Measurements from ENCODE around the gene EP400.
"Not testable (repeated sequence)": the region's sequence is repeated elsewhere in the genome, so short reads cannot be mapped to it uniquely, and the experiment has no call there.

EP400 gene

GRCh38 chr12:132044661-132045412 is 95.1 kb downstream of the EP400 start:
- Histone ChIP-seq H3K4me3 (ENCODE audit: low read length) (no peak overlapping the region), H3K9me3 (ENCODE audit: insufficient read depth, low read length) (no peaks in the 10 kb centered on the region), H3K9ac (ENCODE audit: low read length) (no peak overlapping the region), H3K4me2 (ENCODE audit: low read length) (no peak overlapping the region), H3K27ac (ENCODE audit: low read length) (no peak overlapping the region), H2AFZ (ENCODE audit: low read depth, low read length) (no peak overlapping the region), H3K36me3 (replicated peaks; ENCODE audit: low read depth, low read length) (peaks cover 39% of the 10 kb centered on the region), H3K27me3 (ENCODE audit: low read depth, low read length) (no peaks in the 10 kb centered on the region), H3K79me2 (ENCODE audit: low read length) (0 out of 2 replicates have a peak, but pooled peaks cover 2% of the 10 kb centered on the region), H4K20me1 (ENCODE audit: insufficient read depth, low read length) (peaks cover 5% of the 10 kb centered on the region; the same call in 1 of the 2 replicates), H3K4me1 (ENCODE audit: low read length) (no peaks in the 10 kb centered on the region)
- TF ChIP-seq CTCF (IDR thresholded peaks at IDR 0.05; ENCODE audit: low read depth, low read length), result no peak

- H3K27me3 ChIP-seq (ENCODE audit: low read depth, low read length), result no peaks in the 10 kb centered on the region
- no peaks in the 10 kb centered on the region for H3K4me1 ChIP-seq (ENCODE audit: low read length)
- no peak overlapping the region for H3K4me2 ChIP-seq (ENCODE audit: low read length)
- no peak overlapping the region for H3K9ac ChIP-seq (ENCODE audit: low read length)
- no peak overlapping the region for H3K27ac ChIP-seq (ENCODE audit: low read length)
- TF ChIP-seq CTCF (IDR thresholded peaks at IDR 0.05; ENCODE audit: low read depth, low read length) (no peak), EZH2phosphoT487 (IDR thresholded peaks at IDR 0.05; ENCODE audit: low read depth) (no peak)
- no peak overlapping the region for H2AFZ ChIP-seq (ENCODE audit: low read depth, low read length)
- H3K9me3 ChIP-seq (ENCODE audit: insufficient read depth, low read length), result no peaks in the 10 kb centered on the region
- H4K20me1 ChIP-seq (ENCODE audit: insufficient read depth, low read length), result peaks cover 5% of the 10 kb centered on the region; the same call in 1 of the 2 replicates
- 0 out of 2 replicates have a peak, but pooled peaks cover 2% of the 10 kb centered on the region for H3K79me2 ChIP-seq (ENCODE audit: low read length)
- peaks cover 44% of the 10 kb centered on the region for H3K36me3 ChIP-seq (replicated peaks; ENCODE audit: low read depth, low read length)
- no peak overlapping the region for H3K4me3 ChIP-seq (ENCODE audit: low read length)
Measured at GRCh38 chr12:132045751-132046150, 96.0 kb downstream of the EP400 start.

GRCh38 chr12:132046561-132046960 is 96.8 kb downstream of the EP400 start:
- no peaks in the 10 kb centered on the region for H3K27me3 ChIP-seq (ENCODE audit: low read depth, low read length)
- 0 out of 2 replicates have a peak, but pooled peaks cover 2% of the 10 kb centered on the region for H3K79me2 ChIP-seq (ENCODE audit: low read length)
- H4K20me1 ChIP-seq (ENCODE audit: insufficient read depth, low read length), result peaks cover 5% of the 10 kb centered on the region; the same call in 1 of the 2 replicates
- no peaks in the 10 kb centered on the region for H3K9me3 ChIP-seq (ENCODE audit: insufficient read depth, low read length)
- H2AFZ ChIP-seq (ENCODE audit: low read depth, low read length), result no peak overlapping the region
- H3K36me3 ChIP-seq (replicated peaks; ENCODE audit: low read depth, low read length), result peaks cover 48% of the 10 kb centered on the region
- H3K4me1 ChIP-seq (ENCODE audit: low read length), result no peaks in the 10 kb centered on the region
- TF ChIP-seq CTCF (IDR thresholded peaks at IDR 0.05; ENCODE audit: low read depth, low read length) (no peak), EZH2phosphoT487 (IDR thresholded peaks at IDR 0.05; ENCODE audit: low read depth) (no peak)
- no peak overlapping the region for H3K4me2 ChIP-seq (ENCODE audit: low read length)
- H3K27ac ChIP-seq (ENCODE audit: low read length), result no peak overlapping the region
- no peak overlapping the region for H3K9ac ChIP-seq (ENCODE audit: low read length)
- H3K4me3 ChIP-seq (ENCODE audit: low read length), result no peak overlapping the region

GRCh38 chr12:132047630-132048029 is 97.9 kb downstream of the EP400 start:
- not testable (repeated sequence) for H3K4me2 ChIP-seq (ENCODE audit: low read length)

More at GRCh38 chr12:132047630-132048029, 97.9 kb downstream of the EP400 start:
- H3K9me3 ChIP-seq (ENCODE audit: insufficient read depth, low read length); H3K4me1 ChIP-seq (ENCODE audit: low read length); H3K79me2 ChIP-seq (ENCODE audit: low read length); H4K20me1 ChIP-seq (ENCODE audit: insufficient read depth, low read length); H2AFZ ChIP-seq (ENCODE audit: low read depth, low read length); H3K27me3 ChIP-seq (ENCODE audit: low read depth, low read length); H3K4me3 ChIP-seq (ENCODE audit: low read length); H3K27ac ChIP-seq (ENCODE audit: low read length); H3K9ac ChIP-seq (ENCODE audit: low read length): not testable (repeated sequence)
- H3K36me3 ChIP-seq (replicated peaks; ENCODE audit: low read depth, low read length), result peaks cover 52% of the 10 kb centered on the region

All from OCI-LY3 (cell line).